Measurements from ENCODE around the gene IL1RAP.

DNA sequence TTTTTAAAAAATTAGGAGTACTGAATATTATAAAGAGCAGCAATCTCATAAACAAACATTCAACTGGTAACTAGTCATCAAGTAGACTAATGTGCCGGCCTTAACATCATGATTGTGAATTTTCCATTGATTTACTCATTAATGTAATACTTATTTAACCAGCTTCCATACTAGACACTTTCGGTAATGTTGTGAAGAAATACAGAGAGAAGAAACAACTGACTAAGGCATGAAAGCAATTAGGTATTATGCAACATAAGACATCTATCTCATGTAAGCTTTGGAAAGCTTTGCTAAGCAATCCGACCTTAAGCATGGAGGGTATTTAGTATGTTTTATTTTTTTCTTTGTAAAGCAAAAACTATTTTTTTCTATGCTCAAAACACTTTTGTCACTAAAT lies 108.0 kb downstream of the IL1RAP start:
- TF ChIP-seq, protein P1, sequence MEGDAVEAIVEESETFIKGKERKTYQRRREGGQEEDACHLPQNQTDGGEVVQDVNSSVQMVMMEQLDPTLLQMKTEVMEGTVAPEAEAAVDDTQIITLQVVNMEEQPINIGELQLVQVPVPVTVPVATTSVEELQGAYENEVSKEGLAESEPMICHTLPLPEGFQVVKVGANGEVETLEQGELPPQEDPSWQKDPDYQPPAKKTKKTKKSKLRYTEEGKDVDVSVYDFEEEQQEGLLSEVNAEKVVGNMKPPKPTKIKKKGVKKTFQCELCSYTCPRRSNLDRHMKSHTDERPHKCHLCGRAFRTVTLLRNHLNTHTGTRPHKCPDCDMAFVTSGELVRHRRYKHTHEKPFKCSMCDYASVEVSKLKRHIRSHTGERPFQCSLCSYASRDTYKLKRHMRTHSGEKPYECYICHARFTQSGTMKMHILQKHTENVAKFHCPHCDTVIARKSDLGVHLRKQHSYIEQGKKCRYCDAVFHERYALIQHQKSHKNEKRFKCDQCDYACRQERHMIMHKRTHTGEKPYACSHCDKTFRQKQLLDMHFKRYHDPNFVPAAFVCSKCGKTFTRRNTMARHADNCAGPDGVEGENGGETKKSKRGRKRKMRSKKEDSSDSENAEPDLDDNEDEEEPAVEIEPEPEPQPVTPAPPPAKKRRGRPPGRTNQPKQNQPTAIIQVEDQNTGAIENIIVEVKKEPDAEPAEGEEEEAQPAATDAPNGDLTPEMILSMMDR (IDR thresholded peaks at IDR 0.05; ENCODE audit: poor library complexity): no peak
- no peak for TF ChIP-seq EZH2 (IDR thresholded peaks at IDR 0.05; ENCODE audit: borderline replicate concordance)
- TF ChIP-seq EZH2phosphoT487 (IDR thresholded peaks at IDR 0.05; ENCODE audit: low read depth, severe bottlenecking, unreplicated experiment): no peak

All from hepatocyte (in vitro differentiated cells).